ENCODE measurements around the gene SNRNP200.

GRCh38 chr2:96239091-96239490, 66.3 kb downstream of the SNRNP200 start:
- TF ChIP-seq CTCF (conservative IDR thresholded peaks at IDR 0.05) (no peak), EZH2 (IDR thresholded peaks at IDR 0.05; ENCODE audit: low read depth) (no peak)
